OCI-LY1 (cell line): ENCODE results near the gene RPS17.

Experiments
- H2AFZ ChIP-seq: fragments of 200-600 bp; sonication (generic), shearing (Covaris generic); 2 replicates; pipeline ENCODE4 v1.6.0; 2014; ENCODE audit warnings: antibody characterized with exemption, mild to moderate bottlenecking, low read length
- H3F3A ChIP-seq: fragments of 200-600 bp; sonication (generic), shearing (Covaris generic); 2 replicates; pipeline ENCODE4 v1.6.0; 2014; ENCODE audit warnings: mild to moderate bottlenecking, antibody characterized with exemption, low read length, moderate library complexity; ENCODE audit not compliant: insufficient read depth
- H3K27ac ChIP-seq: fragments of 200-600 bp; sonication (generic); 2 replicates; pipeline ENCODE4 v1.5.1; 2014; ENCODE audit warnings: low read length, mixed run types, mild to moderate bottlenecking, low read depth; ENCODE audit not compliant: poor library complexity, severe bottlenecking
- H3K27me3 ChIP-seq: fragments of 200-600 bp; sonication (generic); 2 replicates; pipeline ENCODE4 v1.6.0; 2014; ENCODE audit warnings: antibody characterized with exemption, mild to moderate bottlenecking, low read length, moderate library complexity; ENCODE audit not compliant: insufficient read depth
- H3K36me3 ChIP-seq: fragments of 200-600 bp; sonication (generic); 2 replicates; pipeline ENCODE4 v1.6.1; 2014; ENCODE audit warnings: mild to moderate bottlenecking, antibody characterized with exemption, low read length, moderate library complexity, mixed read lengths; ENCODE audit not compliant: insufficient read depth
- H3K4me1 ChIP-seq: fragments of 200-600 bp; sonication (generic); 2 replicates; pipeline ENCODE4 v1.5.1; 2014; ENCODE audit warnings: mild to moderate bottlenecking, low read length, moderate library complexity; ENCODE audit not compliant: insufficient read depth, severe bottlenecking
- H3K4me2 ChIP-seq: fragments of 200-600 bp; sonication (generic), shearing (Covaris generic); 2 replicates; pipeline ENCODE4 v1.6.1; 2014; ENCODE audit warnings: low read length
- H3K4me3 ChIP-seq: fragments of 200-600 bp; sonication (generic); 2 replicates; pipeline ENCODE4 v1.5.1; 2014; ENCODE audit warnings: low read length, low read depth, mild to moderate bottlenecking, mixed read lengths; ENCODE audit not compliant: poor library complexity, severe bottlenecking
- H3K79me2 ChIP-seq: fragments of 200-600 bp; shearing (Covaris generic); 2 replicates; pipeline ENCODE4 v1.6.1; 2016; ENCODE audit warnings: mixed run types, low read length, mixed read lengths; ENCODE audit not compliant: insufficient read depth
- H3K9ac ChIP-seq: fragments of 200-600 bp; sonication (generic), shearing (Covaris generic); 2 replicates; pipeline ENCODE4 v1.6.1; 2014; ENCODE audit warnings: mild to moderate bottlenecking, low read length, mixed read lengths
- H3K9me2 ChIP-seq: fragments of 200-600 bp; sonication (generic), shearing (Covaris generic); 2 replicates; pipeline ENCODE4 v1.6.1; 2014; ENCODE audit warnings: low read depth, mild to moderate bottlenecking, low read length, mixed read lengths
- H3K9me3 ChIP-seq: fragments of 200-600 bp; shearing (Covaris generic); 2 replicates; pipeline ENCODE4 v1.6.1; 2014; ENCODE audit warnings: low read length, mixed read lengths
- H4K20me1 ChIP-seq: fragments of 200-600 bp; sonication (generic), shearing (Covaris generic); 2 replicates; pipeline ENCODE4 v1.6.0; 2016; ENCODE audit warnings: mild to moderate bottlenecking, low read length; ENCODE audit not compliant: insufficient read depth
- EZH2 ChIP-seq: fragments of 200-600 bp; sonication (generic), shearing (Covaris generic); IDR thresholded peaks from 2 replicates; pipeline ENCODE4 v1.8.0; 2017; ENCODE audit warnings: borderline replicate concordance, mixed run types, mild to moderate bottlenecking, antibody characterized with exemption, low read length, moderate library complexity, mixed read lengths
- TF ChIP-seq, protein P1 (sequence below): fragments of 200-600 bp; sonication (generic), shearing (Covaris generic); IDR thresholded peaks from 2 replicates; pipeline ENCODE4 v1.5.1; 2017; ENCODE audit warnings: mild to moderate bottlenecking, antibody characterized with exemption, low read length, moderate library complexity, mixed read lengths

The RPS17 gene

DNA sequence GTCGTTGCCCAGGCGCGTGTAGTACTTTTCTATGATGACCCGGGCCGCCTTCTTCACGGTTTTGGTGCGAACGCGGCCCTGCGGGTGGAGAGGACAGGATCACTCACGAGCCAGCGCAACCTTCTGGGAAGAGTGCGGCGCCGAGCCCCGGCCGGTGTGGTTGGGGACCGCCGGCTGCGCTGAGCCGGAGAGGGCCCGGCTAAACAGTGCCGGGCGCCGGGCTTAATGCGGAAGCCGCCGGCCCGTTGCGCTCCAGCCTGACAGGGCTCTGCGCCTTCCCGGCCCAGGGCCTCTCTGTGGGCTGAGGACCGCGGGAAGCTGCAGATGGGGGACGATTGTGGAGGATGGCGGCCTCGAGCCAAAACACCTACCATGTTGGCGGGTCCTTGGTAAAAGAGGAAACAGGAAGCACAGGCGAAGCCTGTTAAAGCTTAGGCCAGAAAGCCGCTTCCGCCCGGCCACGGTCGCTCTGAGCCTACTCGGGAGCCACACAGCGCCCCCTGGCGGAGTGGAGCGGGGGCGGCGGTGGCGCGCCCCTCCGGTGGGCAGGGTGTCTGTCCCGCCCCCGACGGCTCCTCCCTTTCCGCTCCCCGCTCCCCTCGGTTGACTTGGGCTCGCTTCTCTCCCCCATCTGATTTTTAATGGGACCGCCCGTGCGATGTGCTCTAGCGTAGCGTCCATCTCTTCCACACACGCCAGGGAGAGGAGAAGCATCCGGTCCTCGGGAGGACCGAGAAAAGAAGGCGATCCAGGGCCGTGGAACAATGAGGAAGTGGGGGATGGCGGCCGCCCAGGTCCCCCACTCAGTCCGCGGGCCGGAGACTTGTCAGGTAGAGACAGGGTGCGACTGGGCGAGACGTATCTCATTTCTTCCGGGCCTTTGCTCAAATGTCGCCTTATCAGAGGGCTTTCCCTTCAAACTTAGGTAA is at the start of gene RPS17:
Gene RPS17 (minus strand): TSS at position 403 of the 929 bp plus-strand sequence. CDS start 29 bp downstream, at position 374.
- Histone ChIP-seq H3K9ac (peak within 1 kb of the TSS; percentile 100), H3K4me1 (peaks cover 19% of the 10 kb centered on the region), H3K79me2 (peaks cover 18% of the 10 kb centered on the region), H3K27ac (peak within 1 kb of the TSS; percentile 80), H3K36me3 (peaks cover 47% of the 10 kb centered on the region), H3K9me3 (no peaks in the 10 kb centered on the region), H2AFZ (peak within 1 kb of the TSS; percentile 30; the same call in 1 of the 2 replicates), H3K4me2 (peak within 1 kb of the TSS; percentile 84), H4K20me1 (no peaks in the 10 kb centered on the region), H3K27me3 (0 out of 2 replicates have a peak, but pooled peaks cover 5% of the 10 kb centered on the region), H3F3A (0 out of 2 replicates have a peak, but pooled peaks cover 4% of the 10 kb centered on the region), H3K4me3 (peak within 1 kb of the TSS; percentile 99), H3K9me2 (no peaks in the 10 kb centered on the region)
- TF ChIP-seq, protein P1, sequence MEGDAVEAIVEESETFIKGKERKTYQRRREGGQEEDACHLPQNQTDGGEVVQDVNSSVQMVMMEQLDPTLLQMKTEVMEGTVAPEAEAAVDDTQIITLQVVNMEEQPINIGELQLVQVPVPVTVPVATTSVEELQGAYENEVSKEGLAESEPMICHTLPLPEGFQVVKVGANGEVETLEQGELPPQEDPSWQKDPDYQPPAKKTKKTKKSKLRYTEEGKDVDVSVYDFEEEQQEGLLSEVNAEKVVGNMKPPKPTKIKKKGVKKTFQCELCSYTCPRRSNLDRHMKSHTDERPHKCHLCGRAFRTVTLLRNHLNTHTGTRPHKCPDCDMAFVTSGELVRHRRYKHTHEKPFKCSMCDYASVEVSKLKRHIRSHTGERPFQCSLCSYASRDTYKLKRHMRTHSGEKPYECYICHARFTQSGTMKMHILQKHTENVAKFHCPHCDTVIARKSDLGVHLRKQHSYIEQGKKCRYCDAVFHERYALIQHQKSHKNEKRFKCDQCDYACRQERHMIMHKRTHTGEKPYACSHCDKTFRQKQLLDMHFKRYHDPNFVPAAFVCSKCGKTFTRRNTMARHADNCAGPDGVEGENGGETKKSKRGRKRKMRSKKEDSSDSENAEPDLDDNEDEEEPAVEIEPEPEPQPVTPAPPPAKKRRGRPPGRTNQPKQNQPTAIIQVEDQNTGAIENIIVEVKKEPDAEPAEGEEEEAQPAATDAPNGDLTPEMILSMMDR = peak; percentile 90
- no peak for TF ChIP-seq EZH2

DNA sequence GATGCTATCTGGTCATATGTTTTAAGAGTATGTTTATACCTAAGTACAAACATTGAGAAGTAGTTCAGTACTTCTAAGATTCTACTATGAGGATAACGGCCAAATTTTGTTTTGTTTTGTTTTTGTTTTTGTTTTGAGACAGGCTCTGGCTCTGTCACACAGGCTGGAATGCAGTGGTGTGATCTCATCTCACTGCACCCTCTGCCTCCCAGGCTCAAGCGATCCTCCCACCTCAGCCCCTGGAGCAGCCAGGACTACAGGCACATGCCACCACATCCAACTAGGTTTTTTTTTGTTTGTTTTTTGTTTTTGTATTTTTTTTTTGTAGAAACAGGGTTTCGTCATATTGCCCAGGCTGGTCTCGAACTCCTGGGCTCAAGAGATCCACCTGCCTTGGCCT is 47.5 kb upstream of the RPS17 start:
- Histone ChIP-seq H3K9me2 (no peaks in the 10 kb centered on the region), H3K27me3 (0 out of 2 replicates have a peak, but pooled peaks cover 6% of the 10 kb centered on the region), H3K27ac (no peak overlapping the region), H3K4me3 (no peak overlapping the region), H3K4me2 (no peak overlapping the region), H3K9me3 (no peaks in the 10 kb centered on the region), H3F3A (no peaks in the 10 kb centered on the region), H4K20me1 (no peaks in the 10 kb centered on the region), H2AFZ (no peak overlapping the region), H3K4me1 (no peaks in the 10 kb centered on the region), H3K36me3 (no peaks in the 10 kb centered on the region), H3K79me2 (no peaks in the 10 kb centered on the region), H3K9ac (no peak overlapping the region)
- no peak for TF ChIP-seq EZH2
- TF ChIP-seq, protein P1 = no peak

DNA sequence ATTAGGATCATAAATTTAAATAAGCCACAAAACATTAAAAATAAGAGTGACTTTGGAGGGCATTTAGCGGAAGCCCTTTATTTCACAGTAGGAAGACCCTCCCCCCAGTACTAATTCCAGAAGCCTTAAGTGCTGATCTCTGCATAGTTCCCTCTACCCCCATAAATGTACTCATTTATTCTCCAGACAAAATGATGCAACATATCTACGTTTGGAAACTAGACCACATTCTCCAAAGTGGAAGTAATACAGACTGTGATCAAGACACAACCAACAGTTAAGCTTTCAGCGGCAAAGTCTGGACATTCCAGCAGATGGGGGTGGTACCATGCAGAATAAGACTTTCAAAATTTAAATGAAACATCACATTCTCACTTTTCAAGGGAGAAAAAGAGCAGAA is 44.8 kb upstream of the RPS17 start:
- H3K9me3 ChIP-seq = no peaks in the 10 kb centered on the region
- H3F3A ChIP-seq = no peaks in the 10 kb centered on the region
- H3K4me1 ChIP-seq = no peaks in the 10 kb centered on the region
- no peaks in the 10 kb centered on the region for H3K9me2 ChIP-seq
- H2AFZ ChIP-seq = no peak overlapping the region
- H4K20me1 ChIP-seq = no peaks in the 10 kb centered on the region
- TF ChIP-seq, protein P1 = no peak
- TF ChIP-seq EZH2 = no peak
- no peak overlapping the region for H3K9ac ChIP-seq
- H3K27ac ChIP-seq = no peak overlapping the region
- 0 out of 2 replicates have a peak, but pooled peaks cover 6% of the 10 kb centered on the region for H3K27me3 ChIP-seq
- no peaks in the 10 kb centered on the region for H3K36me3 ChIP-seq
- no peaks in the 10 kb centered on the region for H3K79me2 ChIP-seq
- no peak overlapping the region for H3K4me2 ChIP-seq
- H3K4me3 ChIP-seq = no peak overlapping the region
